ENCODE results near the gene GPR87.

The GPR87 gene

GRCh38 chr3:151282921-151283320, 33.7 kb downstream of the GPR87 start:
- peak; percentile 59 for DNase-seq (ENCODE audit: low spot score)

GRCh38 chr3:151281671-151282324, 34.8 kb downstream of the GPR87 start:
- DNase-seq (ENCODE audit: low spot score), result no peak

- DNase-seq (ENCODE audit: low spot score), result no peak
Measured at GRCh38 chr3:151278230-151278629, 38.4 kb downstream of the GPR87 start, which contains the start of gene P2RY14. TSS of gene P2RY14 (minus strand) at chr3:151278542. CDS start at chr3:151214316, 64,226 bp downstream.

GRCh38 chr3:151276687-151277042, 40.0 kb downstream of the GPR87 start:
- no peak for DNase-seq (ENCODE audit: low spot score)

GRCh38 chr3:151276038-151276686, 40.5 kb downstream of the GPR87 start:
- no peak for DNase-seq (ENCODE audit: low spot score)

- DNase-seq (ENCODE audit: low spot score), result no peak
Measured at GRCh38 chr3:151275091-151275490, 41.5 kb downstream of the GPR87 start.

GRCh38 chr3:151269631-151270030, 47.0 kb downstream of the GPR87 start:
- DNase-seq (ENCODE audit: low spot score), result no peak

GRCh38 chr3:151268267-151269235, 48.1 kb downstream of the GPR87 start:
- no peak for DNase-seq (ENCODE audit: low spot score)

- DNase-seq (ENCODE audit: low spot score), result no peak
Measured at GRCh38 chr3:151267066-151267465, 49.6 kb downstream of the GPR87 start.

GRCh38 chr3:151265866-151266265, 50.8 kb downstream of the GPR87 start:
- DNase-seq (ENCODE audit: low spot score), result no peak

- no peak for DNase-seq (ENCODE audit: low spot score)
Measured at GRCh38 chr3:151265166-151265565, 51.5 kb downstream of the GPR87 start.

GRCh38 chr3:151264605-151265004, 52.0 kb downstream of the GPR87 start:
- no peak for DNase-seq (ENCODE audit: low spot score)

GRCh38 chr3:151262871-151263525, 53.6 kb downstream of the GPR87 start:
- DNase-seq (ENCODE audit: low spot score), result no peak

- DNase-seq (ENCODE audit: low spot score), result no peak
Measured at GRCh38 chr3:151259664-151260063, 57.0 kb downstream of the GPR87 start.

GRCh38 chr3:151256749-151257148, 59.9 kb downstream of the GPR87 start:
- DNase-seq (ENCODE audit: low spot score), result no peak

GRCh38 chr3:151248772-151249337, 67.8 kb downstream of the GPR87 start:
- no peak for DNase-seq (ENCODE audit: low spot score)
